ENCODE results near the gene ZNF487. TPM values are rescaled to one million over a fixed set of nuclear protein-coding genes. Genes with fewer than 3 reads are reported as not detected.
"Not testable (repeated sequence)": the region's sequence is repeated elsewhere in the genome, so short reads cannot be mapped to it uniquely, and the experiment has no call there.

Gene ZNF487
- polyA plus RNA-seq, 1 experiment = 4.5 TPM

DNA sequence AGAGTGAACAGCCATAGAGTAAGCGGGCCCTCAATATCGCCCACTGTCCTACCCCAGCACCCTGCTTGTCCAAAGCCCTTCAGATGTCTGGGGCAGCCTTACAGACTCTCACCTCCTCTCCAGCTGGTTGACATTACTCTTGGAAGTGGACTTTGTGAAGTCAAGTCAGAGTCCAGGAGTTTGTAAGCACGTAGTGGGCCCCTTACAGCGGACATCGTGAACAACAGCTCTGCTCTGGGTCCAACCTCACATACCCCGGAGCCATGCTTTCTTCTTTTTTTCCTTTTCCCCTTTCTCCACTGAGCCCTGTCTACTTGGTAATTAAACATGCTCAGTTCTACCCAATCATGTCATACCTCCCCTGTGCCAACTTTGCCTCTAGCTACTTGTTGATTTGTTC is 45.4 kb upstream of the ZNF487 start:
- ChIA-PET CTCF (interaction anchor here (0.6 to 1.7 kb wide), 2 partner anchors 16 to 30 kb away, joined by 4 to 5 read pairs; no protein-coding TSS in a partner anchor), POLR2A (no interaction called here)
- DNase-seq (ENCODE audit: low read depth) = no peak
- peaks cover 34% of the 10 kb centered on the region for H3K36me3 ChIP-seq (ENCODE audit: control insufficient read depth, insufficient read depth, low read length)
- TF ChIP-seq, protein P1, sequence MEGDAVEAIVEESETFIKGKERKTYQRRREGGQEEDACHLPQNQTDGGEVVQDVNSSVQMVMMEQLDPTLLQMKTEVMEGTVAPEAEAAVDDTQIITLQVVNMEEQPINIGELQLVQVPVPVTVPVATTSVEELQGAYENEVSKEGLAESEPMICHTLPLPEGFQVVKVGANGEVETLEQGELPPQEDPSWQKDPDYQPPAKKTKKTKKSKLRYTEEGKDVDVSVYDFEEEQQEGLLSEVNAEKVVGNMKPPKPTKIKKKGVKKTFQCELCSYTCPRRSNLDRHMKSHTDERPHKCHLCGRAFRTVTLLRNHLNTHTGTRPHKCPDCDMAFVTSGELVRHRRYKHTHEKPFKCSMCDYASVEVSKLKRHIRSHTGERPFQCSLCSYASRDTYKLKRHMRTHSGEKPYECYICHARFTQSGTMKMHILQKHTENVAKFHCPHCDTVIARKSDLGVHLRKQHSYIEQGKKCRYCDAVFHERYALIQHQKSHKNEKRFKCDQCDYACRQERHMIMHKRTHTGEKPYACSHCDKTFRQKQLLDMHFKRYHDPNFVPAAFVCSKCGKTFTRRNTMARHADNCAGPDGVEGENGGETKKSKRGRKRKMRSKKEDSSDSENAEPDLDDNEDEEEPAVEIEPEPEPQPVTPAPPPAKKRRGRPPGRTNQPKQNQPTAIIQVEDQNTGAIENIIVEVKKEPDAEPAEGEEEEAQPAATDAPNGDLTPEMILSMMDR (IDR thresholded peaks at IDR 0.05; ENCODE audit: insufficient read depth, low read depth, low read length) = no peak
- no peaks in the 10 kb centered on the region for H3K27me3 ChIP-seq (ENCODE audit: control insufficient read depth, insufficient read depth, low read length)
- H3K4me3 ChIP-seq (ENCODE audit: low read depth, low read length) = no peak overlapping the region

GRCh38 chr10:43392748-43393147 is 44.2 kb upstream of the ZNF487 start:
- H3K4me3 ChIP-seq (ENCODE audit: low read depth, low read length) = no peak overlapping the region
- CTCF ChIA-PET = no interaction called here
- no peaks in the 10 kb centered on the region for H3K27me3 ChIP-seq (ENCODE audit: control insufficient read depth, insufficient read depth, low read length)
- DNase-seq (ENCODE audit: low read depth) = no peak
- TF ChIP-seq, protein P1 (IDR thresholded peaks at IDR 0.05; ENCODE audit: insufficient read depth, low read depth, low read length) = no peak
- POLR2A ChIA-PET = interaction anchor here (0.6 kb wide), 1 partner anchor 1332 kb away, joined by 3 read pairs; no protein-coding TSS in a partner anchor
- H3K36me3 ChIP-seq (ENCODE audit: control insufficient read depth, insufficient read depth, low read length) = peaks cover 22% of the 10 kb centered on the region

GRCh38 chr10:43393186-43393585 is 43.7 kb upstream of the ZNF487 start:
- H3K4me3 ChIP-seq (ENCODE audit: low read depth, low read length); DNase-seq (ENCODE audit: low read depth); CTCF ChIA-PET; H3K27me3 ChIP-seq (ENCODE audit: control insufficient read depth, insufficient read depth, low read length): not testable (repeated sequence)
- POLR2A ChIA-PET = interaction anchor here (0.6 kb wide), 1 partner anchor 1331 kb away, joined by 3 read pairs; no protein-coding TSS in a partner anchor
- peaks cover 22% of the 10 kb centered on the region for H3K36me3 ChIP-seq (ENCODE audit: control insufficient read depth, insufficient read depth, low read length)

DNA sequence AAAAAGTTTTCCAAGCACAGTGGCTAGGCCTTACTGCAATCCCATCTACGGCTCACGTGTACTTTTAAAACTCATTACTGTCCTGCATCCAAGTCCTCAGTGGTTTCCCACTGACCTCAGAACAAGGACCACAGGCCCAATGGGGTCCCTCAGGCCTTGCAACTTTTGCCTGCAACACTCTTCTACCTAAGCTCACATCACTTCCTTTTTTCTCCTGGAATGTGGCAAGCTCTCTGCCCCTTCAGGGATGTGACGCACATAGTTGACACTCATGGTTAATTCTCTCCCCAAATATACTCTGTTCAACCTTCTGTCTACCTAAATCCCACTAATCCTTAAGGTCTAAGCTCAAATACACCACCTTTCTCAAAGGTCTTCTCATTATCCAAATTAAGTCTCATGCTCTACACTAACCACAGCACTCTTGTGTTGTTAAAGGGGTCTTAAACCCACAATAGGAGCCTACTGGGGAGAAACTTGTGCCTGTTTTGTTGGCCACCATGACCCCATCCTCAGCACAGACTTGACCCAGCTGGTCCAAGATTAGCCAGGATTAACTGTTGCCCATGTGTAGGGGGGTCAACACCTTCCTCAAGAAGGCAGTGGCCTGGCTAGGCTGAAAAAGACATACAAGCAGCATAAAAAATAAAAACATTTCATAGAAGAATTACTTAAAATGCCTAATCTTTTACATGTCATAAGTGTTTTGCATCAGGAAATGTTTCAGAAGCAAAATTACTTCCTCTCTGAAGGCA is 43.1 kb upstream of the ZNF487 start:
- CTCF ChIA-PET = interaction anchor here (0.7 kb wide), 1 partner anchor 41 kb away, joined by 3 read pairs; no protein-coding TSS in a partner anchor
- H3K27me3 ChIP-seq (ENCODE audit: control insufficient read depth, insufficient read depth, low read length) = no peaks in the 10 kb centered on the region
- H3K4me3 ChIP-seq (ENCODE audit: low read depth, low read length) = no peak overlapping the region
- H3K36me3 ChIP-seq (ENCODE audit: control insufficient read depth, insufficient read depth, low read length) = peaks cover 20% of the 10 kb centered on the region
- TF ChIP-seq, protein P1 (IDR thresholded peaks at IDR 0.05; ENCODE audit: insufficient read depth, low read depth, low read length) = no peak
- POLR2A ChIA-PET = no interaction called here
- DNase-seq (ENCODE audit: low read depth) = no peak

GRCh38 chr10:43394868-43395267 is 42.0 kb upstream of the ZNF487 start:
- Histone ChIP-seq H3K27me3 (ENCODE audit: control insufficient read depth, insufficient read depth, low read length) (no peaks in the 10 kb centered on the region), H3K4me3 (ENCODE audit: low read depth, low read length) (no peak overlapping the region), H3K36me3 (ENCODE audit: control insufficient read depth, insufficient read depth, low read length) (peaks cover 18% of the 10 kb centered on the region)
- ChIA-PET POLR2A (no interaction called here), CTCF (interaction anchor here (0.6 to 0.7 kb wide), 2 partner anchors 40 to 59 kb away, joined by 3 read pairs; no protein-coding TSS in a partner anchor)
- TF ChIP-seq, protein P1 (IDR thresholded peaks at IDR 0.05; ENCODE audit: insufficient read depth, low read depth, low read length) = no peak
- DNase-seq (ENCODE audit: low read depth) = no peak
